BLaER1 treated with 17β-estradiol and CSF1 and Interleukin-3, amounts not matched to agents 10 nM and 100 nM (cell line): ENCODE results near the gene MYL5.

ENCODE experiments used
- H3K27ac ChIP-seq, 11 experiments: shearing (Covaris generic); formaldehyde crosslinking; 2 replicates each; pipeline ENCODE4 v1.8.1; 2022
- H3K27me3 ChIP-seq, 11 experiments: shearing (Covaris generic); formaldehyde crosslinking; 2 replicates each; pipeline ENCODE4 v1.8.1; 2022
- H3K36me3 ChIP-seq, 11 experiments: shearing (Covaris generic); formaldehyde crosslinking; 2 replicates each; pipeline ENCODE4 v1.8.1; 2022
- H3K4me1 ChIP-seq, 10 experiments: shearing (Covaris generic); formaldehyde crosslinking; 2 replicates each; pipeline ENCODE4 v1.8.1; 2022
- H3K4me2 ChIP-seq, 11 experiments: shearing (Covaris generic); formaldehyde crosslinking; 2 replicates each; pipeline ENCODE4 v1.8.1; 2022
- H3K4me3 ChIP-seq, 10 experiments: shearing (Covaris generic); formaldehyde crosslinking; 2 replicates each; pipeline ENCODE4 v1.8.1; 2022
- H3K9ac ChIP-seq, 11 experiments: shearing (Covaris generic); formaldehyde crosslinking; 2 replicates each; pipeline ENCODE4 v1.8.1; 2022
- H3K9me3 ChIP-seq, 11 experiments: shearing (Covaris generic); formaldehyde crosslinking; replicated peaks in 1 of 11; 2 replicates each; pipeline ENCODE4 v1.8.1; 2022
- H4K20me1 ChIP-seq, 11 experiments: shearing (Covaris generic); formaldehyde crosslinking; 2 replicates each; pipeline ENCODE4 v1.8.1; 2022
- Cebpa-rat ChIP-seq, 11 experiments: shearing (Covaris generic); IDR thresholded peaks; 2 replicates each; pipeline ENCODE4 v1.8.1; 2022

The MYL5 gene

DNA sequence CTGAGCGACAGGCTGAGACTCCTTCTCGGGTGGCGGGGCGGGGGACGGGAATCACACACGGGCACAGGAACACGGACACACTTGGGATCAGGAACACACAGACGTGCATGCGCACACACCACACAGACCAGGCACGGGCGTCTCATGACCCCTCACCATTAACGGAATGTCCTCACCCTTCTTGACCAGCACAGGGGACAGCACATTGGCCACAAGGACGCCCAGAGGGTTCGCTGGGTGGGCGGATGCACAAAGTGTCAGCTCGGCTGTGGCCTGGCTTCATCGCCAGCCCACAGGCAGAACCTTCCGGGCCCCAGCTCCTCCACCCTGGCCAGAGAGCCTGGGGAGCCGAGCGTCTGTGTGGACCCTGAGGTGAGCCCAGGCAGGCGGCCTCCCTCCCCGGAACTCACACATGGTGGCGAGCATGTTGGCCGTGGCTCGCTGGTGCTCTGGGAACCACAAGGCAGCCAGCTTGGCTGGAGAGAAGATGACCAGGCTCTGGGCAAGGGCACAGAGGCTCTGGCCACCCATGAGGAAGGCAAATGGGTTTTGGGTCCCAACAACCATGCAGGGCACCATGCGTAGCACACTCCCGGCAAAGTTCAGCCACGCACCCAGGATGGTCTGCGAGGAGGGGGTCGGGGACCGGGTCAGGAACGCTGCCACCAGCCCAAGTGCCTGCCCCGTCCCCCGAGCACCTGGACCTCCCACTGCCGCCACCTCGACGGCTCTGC is 11.5 kb downstream of the MYL5 start:
- Histone ChIP-seq H3K4me1 (peaks cover 30 to 86% (median 53%) of the 10 kb centered on the region in 10 experiments), H4K20me1 (no peaks in the 10 kb centered on the region), H3K4me2 (peak overlapping the region in 3 of 11 experiments; percentile 88 to 91 (median 90); a peak in 6 of 22 replicates), H3K27me3 (peaks cover 0 to 13% (median 0%) of the 10 kb centered on the region in 11 experiments; a peak in 7 of 22 replicates), H3K9me3 (no peaks in the 10 kb centered on the region), H3K27ac (peak overlapping the region in 1 of 11 experiments; percentile 75; a peak in 2 of 22 replicates), H3K9ac (no peak overlapping the region), H3K36me3 (no peaks in the 10 kb centered on the region), H3K4me3 (no peak overlapping the region)
- TF ChIP-seq Cebpa-rat (IDR thresholded peaks at IDR 0.05), result no peak

DNA sequence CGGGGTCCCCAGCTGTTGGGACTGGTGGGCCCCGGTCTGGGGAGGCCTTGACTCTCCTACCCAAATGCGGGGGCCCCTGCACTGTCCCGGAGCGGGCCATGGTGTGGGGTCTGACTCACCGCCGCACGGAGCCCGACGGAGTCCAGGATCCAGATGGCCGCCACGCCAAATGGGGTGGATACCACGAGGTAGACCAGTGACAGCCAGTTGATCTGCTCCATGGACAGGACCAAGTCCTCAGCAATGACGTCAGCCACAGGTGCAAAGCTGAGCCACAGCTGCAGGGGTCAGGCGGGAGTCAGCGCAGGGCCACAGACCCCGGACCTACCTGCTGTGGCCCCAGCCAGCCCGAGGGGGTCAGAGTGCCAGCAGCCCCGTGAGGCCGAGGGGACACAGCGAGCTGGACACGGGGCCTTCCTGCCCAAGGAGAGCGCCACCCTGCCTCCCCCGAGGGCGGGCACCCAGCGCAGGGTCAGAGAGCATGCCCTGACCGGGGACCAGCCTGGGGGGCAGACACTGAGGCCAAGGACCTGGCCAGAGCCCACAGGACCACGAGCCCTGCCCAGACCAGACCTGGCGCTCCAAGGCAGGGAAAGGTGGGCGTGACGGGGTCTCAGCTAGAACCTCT is 12.2 kb downstream of the MYL5 start:
- TF ChIP-seq Cebpa-rat (IDR thresholded peaks at IDR 0.05), result no peak
- Histone ChIP-seq H4K20me1 (no peaks in the 10 kb centered on the region), H3K4me1 (peaks cover 26 to 81% (median 48%) of the 10 kb centered on the region in 10 experiments), H3K36me3 (no peaks in the 10 kb centered on the region), H3K9ac (no peak overlapping the region), H3K4me3 (no peak overlapping the region), H3K27me3 (peaks cover 0 to 13% (median 0%) of the 10 kb centered on the region in 11 experiments; a peak in 7 of 22 replicates), H3K9me3 (no peaks in the 10 kb centered on the region), H3K4me2 (peak overlapping the region in 5 of 11 experiments; percentile 62 to 91 (median 88); a peak in 9 of 22 replicates), H3K27ac (peak overlapping the region in 4 of 11 experiments; percentile 54 to 77 (median 76); a peak in 8 of 22 replicates)

DNA sequence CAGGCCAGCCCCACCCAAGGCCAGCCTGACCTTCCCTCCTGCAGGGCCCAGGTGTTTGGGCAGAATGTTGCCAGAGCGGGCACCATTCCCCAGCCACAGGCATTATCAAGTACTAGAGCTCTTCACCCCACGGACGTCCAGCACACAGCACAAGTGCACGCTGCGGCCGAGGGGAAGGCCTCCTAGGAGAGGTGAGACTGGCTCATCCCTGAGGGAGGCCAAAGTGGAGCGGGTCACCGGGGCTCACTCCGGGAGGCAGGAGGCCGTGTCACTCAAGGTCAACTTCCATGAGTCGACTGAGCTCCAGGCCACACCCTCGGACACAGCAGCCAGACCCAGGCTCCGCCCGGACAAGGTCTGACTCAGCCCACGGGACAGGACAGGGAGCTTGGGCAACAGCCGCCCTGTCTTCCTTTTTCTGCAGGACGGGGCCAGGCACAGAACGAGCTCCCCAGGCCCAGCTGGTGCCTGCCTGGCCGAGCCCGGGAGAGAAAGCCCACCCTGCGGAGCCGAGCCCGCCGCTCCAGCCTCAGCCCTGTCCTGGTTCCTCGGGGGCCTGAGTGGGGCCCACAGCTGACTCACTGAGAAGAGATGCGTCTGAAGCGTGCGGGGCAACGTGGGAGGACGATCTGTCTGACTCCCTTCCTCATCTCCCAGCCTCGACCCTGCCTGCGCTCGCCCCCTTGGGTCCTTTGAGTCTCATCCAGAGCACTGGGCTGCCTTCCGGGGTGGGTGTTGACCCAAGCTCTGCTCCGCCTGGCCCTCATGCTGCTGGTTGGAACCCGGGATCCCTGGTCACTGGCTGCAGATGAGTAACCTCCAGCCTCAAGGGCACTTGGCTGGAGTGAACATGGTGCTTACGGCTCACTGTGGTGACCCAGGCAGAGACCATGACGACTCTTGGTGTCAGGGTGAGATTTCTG is 13.0 kb downstream of the MYL5 start:
- Histone ChIP-seq H3K27me3 (peaks cover 0 to 13% (median 0%) of the 10 kb centered on the region in 11 experiments; a peak in 7 of 22 replicates), H3K9ac (peak overlapping the region in 4 of 11 experiments; percentile 38 to 67 (median 52); a peak in 7 of 22 replicates), H4K20me1 (no peaks in the 10 kb centered on the region), H3K36me3 (no peaks in the 10 kb centered on the region), H3K4me3 (peak overlapping the region in 2 of 10 experiments; percentile 3 to 17; a peak in 2 of 20 replicates), H3K4me2 (peak overlapping the region in 6 of 11 experiments; percentile 19 to 91 (median 82); a peak in 10 of 22 replicates), H3K9me3 (no peaks in the 10 kb centered on the region), H3K27ac (peak overlapping the region in 6 of 11 experiments; percentile 21 to 77 (median 64); a peak in 11 of 22 replicates), H3K4me1 (peaks cover 26 to 76% (median 49%) of the 10 kb centered on the region in 10 experiments)
- TF ChIP-seq Cebpa-rat (IDR thresholded peaks at IDR 0.05), result no peak

DNA sequence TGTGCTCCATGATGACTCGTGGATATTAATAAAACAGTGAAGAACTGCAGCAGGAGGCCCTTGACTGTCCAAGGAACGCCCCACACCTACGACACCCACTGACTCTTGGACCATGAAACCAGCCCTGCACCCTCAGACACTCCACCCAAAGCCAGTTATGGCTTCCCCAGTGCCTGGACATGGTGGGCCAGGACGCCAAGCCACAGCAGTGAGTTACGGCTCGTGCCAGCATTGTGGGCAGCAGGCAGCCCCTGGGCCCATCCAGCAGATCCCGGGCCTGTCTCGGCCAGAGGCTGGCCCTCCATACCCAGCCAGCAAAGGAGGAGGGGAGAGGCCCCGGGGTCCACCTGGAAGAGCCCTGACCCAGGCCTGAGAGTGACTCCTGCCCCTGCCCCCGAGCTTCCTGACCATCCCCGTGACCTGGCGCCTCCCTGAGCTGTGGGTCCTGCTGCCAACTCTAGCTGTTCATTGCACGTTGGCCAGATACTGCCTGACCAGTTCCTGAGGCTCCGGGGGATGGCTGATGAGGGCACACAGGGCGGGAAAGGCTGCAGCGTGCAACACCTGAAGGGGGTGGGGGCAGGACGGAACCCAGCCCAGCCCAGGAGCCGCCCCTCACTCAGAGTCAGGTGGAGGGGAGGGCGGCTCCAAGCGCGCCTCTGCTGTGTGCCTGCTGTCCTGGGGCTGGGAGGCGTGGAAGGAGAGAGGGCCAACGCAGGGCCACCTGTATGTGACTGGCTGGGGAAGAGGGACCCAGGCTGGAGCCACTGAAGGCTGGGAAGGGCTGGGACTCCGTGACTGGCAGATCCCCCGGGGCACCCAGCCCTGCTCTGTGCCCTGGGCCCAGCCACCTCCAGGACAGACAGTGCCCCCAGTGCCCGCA is 13.9 kb downstream of the MYL5 start:
- peak overlapping the region in 7 of 11 experiments; percentile 19 to 91 (median 77); a peak in 10 of 22 replicates for H3K4me2 ChIP-seq
- H3K27me3 ChIP-seq, result peaks cover 0 to 13% (median 0%) of the 10 kb centered on the region in 11 experiments; a peak in 7 of 22 replicates
- H4K20me1 ChIP-seq, result no peaks in the 10 kb centered on the region
- peak overlapping the region in 2 of 10 experiments; percentile 17 to 31; a peak in 4 of 20 replicates for H3K4me3 ChIP-seq
- no peak for TF ChIP-seq Cebpa-rat (IDR thresholded peaks at IDR 0.05)
- no peaks in the 10 kb centered on the region for H3K9me3 ChIP-seq
- peak overlapping the region in 6 of 11 experiments; percentile 21 to 77 (median 64); a peak in 10 of 22 replicates for H3K27ac ChIP-seq
- H3K9ac ChIP-seq, result peak overlapping the region in 3 of 11 experiments; percentile 58 to 67 (median 58); a peak in 5 of 22 replicates
- H3K4me1 ChIP-seq, result peaks cover 27 to 73% (median 48%) of the 10 kb centered on the region in 10 experiments
- no peaks in the 10 kb centered on the region for H3K36me3 ChIP-seq

DNA sequence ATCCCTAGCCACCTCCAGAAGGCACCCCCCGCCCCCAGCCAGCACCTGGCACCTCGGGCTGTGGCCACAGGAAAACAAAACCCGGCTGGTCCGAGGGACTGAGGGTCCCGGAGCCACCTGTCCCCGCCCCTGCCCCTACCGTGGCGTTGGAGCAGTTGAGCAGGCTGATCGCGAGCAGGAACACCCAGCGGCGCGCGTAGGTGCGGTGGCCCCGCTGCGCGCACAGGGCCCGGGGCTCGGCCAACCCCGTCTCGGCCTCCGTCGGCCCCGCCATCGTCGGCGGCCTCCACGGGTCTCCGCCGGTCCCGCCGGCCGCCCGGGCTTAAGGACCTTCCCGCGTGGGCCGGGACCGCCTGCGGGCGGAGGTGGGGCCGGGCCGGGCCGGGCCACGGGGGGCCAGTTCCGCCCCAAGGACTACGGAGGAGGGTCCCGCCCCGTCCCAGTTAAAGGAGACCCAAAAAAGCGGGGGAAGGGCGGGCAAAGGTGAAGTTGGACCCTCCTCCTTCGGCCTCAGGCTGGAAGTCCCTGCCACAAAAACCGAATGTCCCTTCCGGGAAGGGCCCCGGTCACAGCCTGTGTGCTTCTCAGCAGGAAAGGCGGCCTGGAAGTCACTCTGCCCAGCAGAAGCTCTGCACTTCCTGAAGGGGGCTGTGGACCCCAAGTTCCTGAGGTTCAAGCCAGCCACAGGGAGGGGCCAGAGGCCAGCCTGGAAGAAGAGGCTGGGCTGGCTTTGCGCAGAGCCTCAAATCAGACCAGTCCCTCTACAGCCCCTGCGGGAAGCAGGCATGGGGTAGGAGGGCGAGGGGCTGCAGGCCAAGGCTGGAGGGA is 14.7 kb downstream of the MYL5 start, which contains the start of gene SLC49A3:
TSS of gene SLC49A3 (minus strand) at position 298 of the 828 bp plus-strand sequence. CDS start at position 274, 24 bp downstream.
- Histone ChIP-seq H3K27ac (peak within 1 kb of the TSS in 4 of 11 experiments; percentile 22 to 77 (median 76); a peak in 8 of 22 replicates), H3K4me3 (peak within 1 kb of the TSS in 2 of 10 experiments; percentile 17 to 31; a peak in 4 of 20 replicates), H3K4me1 (peaks cover 20 to 67% (median 40%) of the 10 kb centered on the region in 10 experiments; a peak in 17 of 20 replicates), H3K9ac (peak within 1 kb of the TSS in 3 of 11 experiments; percentile 58 to 67 (median 58); a peak in 5 of 22 replicates), H4K20me1 (no peaks in the 10 kb centered on the region), H3K27me3 (peaks cover 0 to 13% (median 0%) of the 10 kb centered on the region in 11 experiments; a peak in 7 of 22 replicates), H3K4me2 (peak within 1 kb of the TSS in 9 of 11 experiments; percentile 1 to 91 (median 62); a peak in 15 of 22 replicates), H3K9me3 (no peaks in the 10 kb centered on the region), H3K36me3 (no peaks in the 10 kb centered on the region)
- TF ChIP-seq Cebpa-rat (IDR thresholded peaks at IDR 0.05), result no peak

DNA sequence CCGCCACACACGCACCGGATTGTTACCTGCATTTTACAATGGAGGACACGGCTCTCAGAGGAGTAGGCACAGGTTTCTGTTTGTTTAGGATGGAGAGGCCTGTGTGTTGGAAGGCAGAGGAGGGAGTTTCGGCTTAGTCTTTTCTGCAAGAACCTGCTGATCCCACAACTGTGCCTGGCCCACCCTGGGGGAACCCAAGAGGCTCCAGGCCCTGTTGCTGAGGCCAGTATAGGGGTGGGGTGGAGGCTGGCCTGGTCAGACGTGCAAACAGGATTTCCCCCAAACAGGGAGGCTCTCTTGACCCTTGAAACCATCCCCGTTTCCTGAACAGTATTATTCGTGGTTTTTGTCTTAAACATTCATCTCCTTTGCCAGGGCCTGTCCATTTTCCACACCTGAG is 15.4 kb downstream of the MYL5 start:
- Histone ChIP-seq H3K27me3 (peaks cover 0 to 13% (median 0%) of the 10 kb centered on the region in 11 experiments; a peak in 7 of 22 replicates), H3K9ac (peak overlapping the region in 3 of 11 experiments; percentile 20 to 58 (median 35); a peak in 4 of 22 replicates), H3K4me1 (peaks cover 18 to 60% (median 37%) of the 10 kb centered on the region in 10 experiments; a peak in 17 of 20 replicates), H4K20me1 (no peaks in the 10 kb centered on the region), H3K9me3 (no peaks in the 10 kb centered on the region), H3K4me3 (no peak overlapping the region), H3K4me2 (peak overlapping the region in 9 of 11 experiments; percentile 1 to 91 (median 62); a peak in 15 of 22 replicates), H3K27ac (peak overlapping the region in 1 of 11 experiments; percentile 76; a peak in 1 of 22 replicates), H3K36me3 (no peaks in the 10 kb centered on the region)
- no peak for TF ChIP-seq Cebpa-rat (IDR thresholded peaks at IDR 0.05)
